ENCODE data around the gene TFAP2A. TPM values are rescaled to one million over a fixed set of nuclear protein-coding genes. Genes with fewer than 3 reads are reported as not detected.

Gene TFAP2A
- polyA plus RNA-seq, 3 donors, result 31.7 to 41.8 (median 33.6) TPM

DNA sequence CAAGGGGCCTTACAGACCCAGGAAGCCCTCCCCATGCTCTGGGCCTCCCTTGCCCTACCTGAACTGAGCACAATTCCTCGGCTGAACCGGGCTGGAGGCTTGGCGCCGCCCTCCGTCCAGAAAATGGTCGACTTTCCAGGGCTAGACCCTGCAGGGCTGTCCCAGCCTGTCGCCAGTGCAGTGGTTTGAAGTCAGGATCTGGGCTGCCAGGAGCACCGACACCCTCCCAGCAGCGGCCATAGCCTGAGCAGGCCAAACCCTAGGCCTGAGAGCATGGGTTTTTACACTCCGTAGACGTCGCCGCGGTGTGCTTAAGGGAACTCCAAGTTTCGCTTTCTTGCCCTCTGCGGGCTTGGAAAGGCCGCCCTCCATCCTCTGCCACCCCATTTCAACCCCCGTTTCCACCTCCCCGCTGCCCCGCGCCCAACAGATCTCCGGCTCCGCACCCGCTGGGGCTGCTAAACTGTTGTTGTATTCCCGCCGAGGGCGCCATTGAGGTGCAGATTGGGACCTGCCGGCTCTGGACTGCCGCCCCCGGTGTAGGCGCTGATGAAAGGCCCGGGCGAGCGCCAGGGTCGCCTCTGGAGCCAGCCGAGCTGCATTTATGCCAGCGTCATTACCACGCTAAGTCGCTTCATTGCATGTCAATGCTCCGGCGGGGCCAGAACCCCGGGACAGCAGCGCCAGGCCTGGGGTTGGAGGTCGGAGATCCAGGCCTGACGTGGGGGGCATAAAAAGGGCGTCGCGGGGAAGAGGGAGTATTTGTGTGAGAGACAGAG is 2.2 kb upstream of the TFAP2A start:
- DNase-seq (ENCODE audit: extremely low read depth in 1 of 11, low read depth in 9 of 11, low spot score in 4 of 11), result no peak

DNA sequence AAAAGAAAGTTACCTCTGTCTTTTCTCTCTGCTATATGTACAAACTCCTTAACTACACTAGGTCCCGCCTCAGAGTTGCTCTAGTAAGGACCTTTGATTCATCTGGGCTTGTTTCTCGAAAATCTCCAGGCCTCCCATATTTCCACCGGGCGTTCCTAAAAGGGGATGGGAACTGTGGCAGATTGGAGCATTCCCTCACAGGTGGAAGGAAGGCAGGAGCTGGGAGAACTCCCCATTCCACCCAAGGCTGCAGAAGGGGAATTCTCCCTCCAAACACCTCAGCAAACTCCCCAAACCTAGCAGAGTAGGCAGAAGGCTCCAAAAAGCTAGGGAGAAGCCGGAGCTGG is 1.6 kb upstream of the TFAP2A start:
- DNase-seq (ENCODE audit: extremely low read depth in 1 of 11, low read depth in 9 of 11, low spot score in 4 of 11), result no peak

DNA sequence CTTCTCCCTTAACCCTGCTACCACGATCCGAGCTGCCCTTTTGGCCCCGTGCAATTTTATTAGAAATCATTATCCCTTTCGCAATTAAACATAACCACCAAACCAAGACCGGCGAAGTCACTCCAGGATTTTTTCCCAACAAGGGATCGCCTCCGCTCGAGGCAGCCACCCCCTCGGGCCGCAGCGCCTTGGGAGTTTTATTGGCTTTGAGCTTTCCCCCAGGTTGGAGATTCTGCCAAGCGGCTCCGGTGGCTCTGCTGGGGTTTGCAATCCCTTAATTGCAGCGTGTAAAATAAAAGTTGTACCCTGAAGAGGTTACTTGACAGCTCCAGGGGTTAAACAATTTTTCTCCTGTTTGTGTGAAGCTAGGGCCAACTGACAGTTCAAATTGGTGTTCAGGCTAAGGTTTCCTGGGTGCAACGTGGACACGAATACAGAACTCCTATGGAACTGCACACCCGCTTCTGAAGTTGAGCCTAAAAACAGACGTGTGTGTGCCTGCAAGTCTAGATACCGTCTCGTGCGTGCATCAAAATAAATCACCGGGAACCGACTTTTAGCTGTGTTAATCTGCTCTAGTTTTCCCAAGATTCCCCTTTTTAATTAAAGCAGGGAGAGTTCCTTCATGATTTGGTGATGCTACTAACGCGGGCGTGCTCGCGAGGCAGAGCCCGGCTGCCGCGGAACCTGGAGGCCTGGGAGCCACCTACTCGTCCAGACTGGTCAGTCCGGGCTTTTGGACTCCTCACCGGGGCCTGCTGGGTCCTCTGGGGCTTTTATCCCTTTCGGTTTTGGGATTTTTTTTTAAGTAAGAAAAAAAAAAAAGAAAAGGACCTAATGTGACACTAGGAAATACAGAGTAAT is 975 bp upstream of the TFAP2A start:
- DNase-seq (ENCODE audit: extremely low read depth in 1 of 11, low read depth in 9 of 11, low spot score in 4 of 11), result no peak

DNA sequence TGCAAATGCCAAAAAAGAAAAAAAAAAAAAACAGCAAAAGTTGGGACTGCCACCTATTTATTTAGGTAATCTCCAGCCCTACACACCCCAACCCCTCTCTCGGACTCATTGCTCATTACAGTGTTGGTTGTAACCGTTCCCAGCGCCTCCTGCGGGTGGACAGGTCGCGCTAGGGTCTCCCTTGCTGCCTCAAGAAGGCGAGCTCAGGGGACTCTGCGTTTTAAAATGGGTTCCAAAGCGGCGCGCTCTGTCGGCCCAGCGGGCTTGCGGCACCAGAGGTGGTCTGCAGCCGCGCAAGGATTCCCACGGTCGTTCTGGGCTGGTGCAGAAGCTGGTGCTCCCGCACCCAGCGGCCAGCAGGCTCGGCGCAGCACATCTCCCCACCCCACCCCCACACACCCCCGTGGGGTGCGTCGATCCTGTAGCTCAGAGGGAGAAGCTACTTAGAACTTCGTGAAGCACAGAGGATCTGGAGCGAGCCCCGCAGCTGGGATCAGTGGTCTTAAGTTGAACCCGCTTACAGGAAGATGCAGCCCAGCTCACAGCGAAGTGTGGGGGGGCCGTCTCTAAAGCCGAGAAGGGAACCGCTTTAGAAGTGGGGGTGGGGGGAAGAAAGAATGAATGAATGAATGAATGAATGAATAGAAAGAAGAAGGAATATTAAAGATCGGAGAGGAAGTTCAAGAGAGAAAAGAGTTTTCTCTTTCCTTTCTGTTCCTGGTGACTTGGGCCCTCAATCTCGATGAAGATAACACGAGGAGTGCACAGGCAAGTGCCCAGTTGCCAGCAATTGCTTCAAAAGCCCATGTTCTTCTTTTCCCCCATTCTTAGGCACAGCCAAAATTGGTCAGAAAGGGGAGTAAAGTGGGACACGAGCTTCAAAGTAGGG is 780 bp downstream of the TFAP2A start:
- DNase-seq (ENCODE audit: extremely low read depth in 1 of 11, low read depth in 9 of 11, low spot score in 4 of 11), result no peak

GRCh38 chr6:10413262-10413849 is 1.5 kb downstream of the TFAP2A start:
- DNase-seq (ENCODE audit: extremely low read depth in 1 of 11, low read depth in 9 of 11, low spot score in 4 of 11), result no peak

DNA sequence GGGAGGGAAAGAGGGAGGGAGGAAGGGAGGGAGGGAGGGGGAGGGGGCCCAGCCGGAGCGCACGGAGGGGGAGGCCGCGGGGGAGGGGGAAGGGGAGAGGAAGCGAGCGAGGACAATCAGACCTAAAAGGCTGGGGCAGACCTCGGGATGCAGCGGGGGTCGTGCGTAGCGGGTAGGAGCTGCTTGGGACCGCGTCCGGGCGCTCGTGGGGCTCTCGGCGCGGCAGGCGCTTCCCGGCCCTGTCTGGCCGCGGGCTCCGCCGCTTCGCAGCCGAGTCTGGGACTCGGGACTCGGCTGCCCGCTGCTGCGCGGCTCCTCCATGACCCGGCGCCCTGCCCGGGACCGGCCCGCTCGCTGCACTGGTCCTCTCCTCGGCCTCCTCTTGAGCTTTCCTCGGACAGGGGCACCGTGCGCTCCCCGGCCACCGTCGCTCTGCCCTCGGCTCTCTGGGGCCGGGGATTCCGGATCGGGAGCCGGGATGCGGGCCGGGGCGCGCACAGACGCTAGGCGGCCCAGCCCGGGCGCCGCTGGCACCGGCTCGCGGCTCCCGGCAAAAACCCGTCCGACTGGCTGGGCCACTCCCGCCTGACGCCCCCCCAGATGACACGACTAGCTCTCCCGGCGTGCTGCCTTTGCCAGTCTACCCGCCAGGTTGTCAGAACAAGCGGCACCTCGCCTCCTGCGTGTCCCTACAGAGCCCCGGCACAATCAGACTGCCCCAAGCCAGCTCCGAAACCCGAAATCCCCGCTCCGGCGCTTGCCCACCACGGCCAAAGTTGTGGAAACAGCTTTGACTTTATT is 2.2 kb downstream of the TFAP2A start:
- DNase-seq (ENCODE audit: extremely low read depth in 1 of 11, low read depth in 9 of 11, low spot score in 4 of 11), result no peak

DNA sequence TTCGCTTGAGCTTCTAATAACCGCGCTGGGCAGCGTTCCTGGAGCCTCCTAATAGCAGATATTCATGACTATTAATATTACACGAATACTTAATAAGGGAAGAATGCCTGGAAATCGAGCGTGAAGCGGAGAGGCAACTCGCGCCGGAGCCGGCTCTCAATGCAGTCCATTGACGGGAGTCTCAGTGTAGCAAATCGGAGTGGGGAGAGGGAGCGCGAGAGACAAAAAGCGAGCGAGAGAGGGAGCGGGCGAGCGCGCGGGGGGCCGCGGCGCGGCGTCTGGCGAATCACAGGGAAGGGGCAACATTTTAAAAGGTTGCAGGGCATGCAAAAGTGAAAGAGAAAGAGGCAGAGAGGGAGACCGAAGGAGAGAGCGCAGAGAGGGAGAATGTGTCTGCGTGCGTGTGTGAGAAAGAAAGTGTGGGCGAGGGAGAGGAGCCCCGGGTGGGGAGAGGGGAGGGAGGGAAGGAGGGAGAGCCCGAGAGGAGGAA is 2.9 kb downstream of the TFAP2A start:
- DNase-seq (ENCODE audit: extremely low read depth in 1 of 11, low read depth in 9 of 11, low spot score in 4 of 11), result no peak

GRCh38 chr6:10411131-10411970 is 3.5 kb downstream of the TFAP2A start:
- no peak for DNase-seq (ENCODE audit: extremely low read depth in 1 of 11, low read depth in 9 of 11, low spot score in 4 of 11)

DNA sequence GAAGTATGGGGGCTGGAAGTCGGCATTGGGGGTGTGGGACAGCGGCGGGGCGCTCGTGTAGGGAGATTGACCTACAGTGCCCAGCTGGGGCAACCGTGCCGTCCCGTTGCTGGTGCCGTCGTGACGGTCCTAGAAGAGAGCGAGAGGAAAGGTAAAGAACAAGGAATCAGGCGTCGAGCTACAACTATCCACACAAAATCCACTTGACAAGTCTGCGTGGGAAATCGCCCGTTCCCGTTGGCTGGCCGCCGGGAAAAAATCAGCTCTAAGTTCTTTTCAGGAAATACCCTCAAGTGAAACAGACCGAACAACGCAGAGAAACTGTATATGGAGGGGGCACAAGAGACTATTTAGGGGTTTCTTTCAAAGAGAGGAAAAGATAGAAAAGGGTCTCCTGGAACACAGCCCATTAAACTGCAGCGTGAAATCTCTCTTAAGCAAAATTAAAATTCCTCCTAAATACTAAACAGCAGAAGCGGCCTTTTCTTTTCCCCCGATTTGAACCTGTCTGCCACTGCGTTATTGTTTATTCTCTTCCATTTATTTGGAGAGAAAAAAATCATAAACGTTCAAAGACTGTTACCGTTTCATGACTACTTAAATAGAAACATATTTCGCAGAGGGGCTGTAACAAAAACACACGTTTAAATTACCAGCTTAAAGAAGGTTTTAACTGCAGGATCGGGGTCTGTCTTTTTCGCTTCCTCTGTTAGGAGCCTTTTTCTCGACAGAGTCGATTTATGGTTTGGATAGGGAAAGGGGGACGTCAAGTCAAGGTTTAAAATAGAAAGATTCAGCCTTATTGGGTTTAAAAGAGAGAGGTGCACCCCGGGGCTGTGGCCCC is 4.4 kb downstream of the TFAP2A start:
- no peak for DNase-seq (ENCODE audit: extremely low read depth in 1 of 11, low read depth in 9 of 11, low spot score in 4 of 11)

- no peak for DNase-seq (ENCODE audit: extremely low read depth in 1 of 11, low read depth in 9 of 11, low spot score in 4 of 11)
Measured at GRCh38 chr6:10409731-10410206, 5.1 kb downstream of the TFAP2A start.

DNA sequence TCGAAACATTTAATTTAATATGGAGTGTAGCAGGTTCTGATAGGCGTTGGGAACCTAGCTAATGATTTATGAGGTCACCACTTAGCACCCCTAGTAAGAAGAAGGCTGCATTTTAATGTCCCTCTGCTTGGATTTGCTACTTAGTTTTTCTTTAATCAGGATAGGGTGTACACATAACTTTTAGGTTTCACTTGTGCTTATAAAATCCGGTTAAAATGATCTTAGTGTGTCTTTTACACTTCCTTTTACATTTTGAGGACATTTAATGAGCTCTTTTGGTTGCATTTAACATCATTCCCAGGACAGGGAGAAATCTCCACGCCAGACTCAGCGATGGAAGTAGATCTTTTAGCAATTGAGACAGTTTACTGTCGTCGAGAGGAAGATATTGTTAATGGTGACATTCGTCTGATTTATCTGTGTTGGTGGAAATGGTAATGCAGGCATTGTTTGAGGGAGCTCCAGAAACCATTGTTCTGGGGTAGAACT is 5.6 kb downstream of the TFAP2A start:
- no peak for DNase-seq (ENCODE audit: extremely low read depth in 1 of 11, low read depth in 9 of 11, low spot score in 4 of 11)

- DNase-seq (ENCODE audit: extremely low read depth in 1 of 11, low read depth in 9 of 11, low spot score in 4 of 11), result no peak
Measured at GRCh38 chr6:10408457-10408856, 6.4 kb downstream of the TFAP2A start.

DNA sequence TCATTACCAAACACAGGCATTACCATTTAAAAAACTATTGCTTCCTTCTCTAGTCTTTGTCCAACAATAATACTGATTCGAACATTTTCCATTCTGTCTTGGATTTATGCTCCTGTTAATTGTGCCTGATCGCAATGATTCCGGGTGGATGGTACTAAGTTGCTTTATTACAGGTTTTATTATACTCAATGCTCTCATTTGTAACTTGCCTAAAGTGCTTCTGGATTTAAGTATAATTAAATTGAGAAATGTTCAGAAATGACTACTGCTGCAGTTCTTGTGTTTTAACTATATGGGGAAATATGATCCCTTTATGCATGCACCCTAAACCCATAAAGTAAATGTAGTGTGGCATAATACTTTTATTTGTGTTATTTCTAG is 7.2 kb downstream of the TFAP2A start:
- DNase-seq (ENCODE audit: extremely low read depth in 1 of 11, low read depth in 9 of 11, low spot score in 4 of 11), result no peak

- DNase-seq (ENCODE audit: extremely low read depth in 1 of 11, low read depth in 9 of 11, low spot score in 4 of 11), result no peak
Measured at GRCh38 chr6:10407018-10407673, 7.7 kb downstream of the TFAP2A start.

DNA sequence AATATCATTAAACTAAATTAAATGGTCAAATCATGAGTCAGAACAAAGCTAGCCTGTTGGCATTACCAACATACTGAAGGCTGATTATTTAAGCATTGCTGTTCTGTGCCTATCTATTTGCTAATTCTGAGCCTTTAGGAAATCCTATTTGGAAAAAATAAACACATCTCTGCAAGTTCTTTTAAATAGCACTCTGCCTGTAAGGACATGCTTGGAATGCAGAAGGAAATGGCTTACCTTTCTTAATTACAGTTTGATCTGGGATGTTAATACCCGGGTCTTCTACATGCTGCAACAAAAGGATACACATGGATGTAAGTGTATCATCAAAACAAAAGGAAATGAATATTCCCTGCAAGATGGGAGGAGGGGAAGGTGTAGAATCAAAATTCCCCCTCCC is 8.3 kb downstream of the TFAP2A start:
- no peak for DNase-seq (ENCODE audit: extremely low read depth in 1 of 11, low read depth in 9 of 11, low spot score in 4 of 11)

DNA sequence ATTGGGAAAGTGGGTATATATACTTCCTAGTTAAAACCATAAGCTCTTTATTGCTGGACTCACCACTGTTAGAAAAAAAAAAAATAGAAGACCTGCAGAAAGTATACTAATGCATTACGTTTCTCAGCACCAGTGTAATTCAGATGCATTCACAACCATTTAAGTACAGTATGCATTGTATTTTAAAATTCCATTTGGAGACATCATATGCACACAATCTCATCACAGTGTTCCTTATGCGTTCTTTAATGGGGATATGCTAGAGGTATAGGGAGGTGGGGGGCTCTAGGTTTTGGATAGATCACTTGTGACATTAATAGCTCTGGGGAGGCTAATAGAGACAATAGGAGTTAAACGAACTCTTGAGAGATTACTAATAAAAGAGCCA is 9.4 kb downstream of the TFAP2A start:
- no peak for DNase-seq (ENCODE audit: extremely low read depth in 1 of 11, low read depth in 9 of 11, low spot score in 4 of 11)

All from renal cortex interstitium (tissue), 11 donors.